Ramos (cell line): ENCODE measurements around the gene TIMM17B.

Source experiments
- in situ Hi-C: fragments of 300-500 bp; cut with MboI; formaldehyde crosslinking; loops from one replicate; pipeline ENCODE4 v1.14.3; 2022; ENCODE audit warnings: low sequenced_read_pairs; ENCODE audit not compliant: unreplicated experiment

The TIMM17B gene

GRCh38 chrX:48919360-48919841, 21.8 kb upstream of the TIMM17B start:
- in situ Hi-C loops, result no loop called here

GRCh38 chrX:48918643-48919340, 21.2 kb upstream of the TIMM17B start, which contains the start of gene PIM2:
Gene PIM2, minus strand, starts transcription at chrX:48919024. Its CDS starts 190 bp downstream, at chrX:48918834.
- in situ Hi-C loops, result no loop called here

GRCh38 chrX:48918301-48918642, 20.7 kb upstream of the TIMM17B start:
- in situ Hi-C loops, result no loop called here

- in situ Hi-C loops, result no loop called here
Measured at GRCh38 chrX:48917139-48918001, 19.8 kb upstream of the TIMM17B start.

- in situ Hi-C loops, result no loop called here
Measured at GRCh38 chrX:48914593-48915493, 17.3 kb upstream of the TIMM17B start.

- in situ Hi-C loops, result no loop called here
Measured at GRCh38 chrX:48913605-48914366, 16.2 kb upstream of the TIMM17B start.

- in situ Hi-C loops, result no loop called here
Measured at GRCh38 chrX:48911412-48912182, 14.0 kb upstream of the TIMM17B start, which contains the start of gene SLC35A2. Gene SLC35A2, minus strand, starts transcription at chrX:48911646. Its CDS starts 10 bp downstream, at chrX:48911636.

GRCh38 chrX:48910926-48911411, 13.4 kb upstream of the TIMM17B start:
- in situ Hi-C loops, result no loop called here

GRCh38 chrX:48909703-48910294, 12.2 kb upstream of the TIMM17B start:
- in situ Hi-C loops, result no loop called here

- in situ Hi-C loops, result no loop called here
Measured at GRCh38 chrX:48908600-48908999, 11.0 kb upstream of the TIMM17B start.

- in situ Hi-C loops, result no loop called here
Measured at GRCh38 chrX:48905090-48905790, 7.7 kb upstream of the TIMM17B start.

- in situ Hi-C loops, result loop anchor here (5.0 kb wide), 1 partner anchor 43 kb away; no protein-coding TSS in a partner anchor
Measured at GRCh38 chrX:48904626-48905025, 7.1 kb upstream of the TIMM17B start.

- in situ Hi-C loops, result loop anchor here (5.0 kb wide), 1 partner anchor 43 kb away; no protein-coding TSS in a partner anchor
Measured at GRCh38 chrX:48904180-48904579, 6.6 kb upstream of the TIMM17B start.

- in situ Hi-C loops, result loop anchor here (5.0 kb wide), 1 partner anchor 44 kb away; no protein-coding TSS in a partner anchor
Measured at GRCh38 chrX:48903290-48903689, 5.7 kb upstream of the TIMM17B start.

- in situ Hi-C loops, result loop anchor here (5.0 kb wide), 1 partner anchor 45 kb away; no protein-coding TSS in a partner anchor
Measured at GRCh38 chrX:48902776-48903175, 5.2 kb upstream of the TIMM17B start.

GRCh38 chrX:48902135-48902534, 4.6 kb upstream of the TIMM17B start:
- in situ Hi-C loops, result loop anchor here (5.0 kb wide), 1 partner anchor 45 kb away; no protein-coding TSS in a partner anchor

GRCh38 chrX:48901069-48901468, 3.5 kb upstream of the TIMM17B start:
- in situ Hi-C loops, result loop anchor here (5.0 kb wide), 1 partner anchor 46 kb away; no protein-coding TSS in a partner anchor
